CMK (cell line): ENCODE data around the gene IVD.

Experiments used
- DNase-seq: peaks from one replicate; pipeline ENCODE4 v3.0.0-alpha.2; 2010; ENCODE audit warnings: low read depth

IVD gene

DNA sequence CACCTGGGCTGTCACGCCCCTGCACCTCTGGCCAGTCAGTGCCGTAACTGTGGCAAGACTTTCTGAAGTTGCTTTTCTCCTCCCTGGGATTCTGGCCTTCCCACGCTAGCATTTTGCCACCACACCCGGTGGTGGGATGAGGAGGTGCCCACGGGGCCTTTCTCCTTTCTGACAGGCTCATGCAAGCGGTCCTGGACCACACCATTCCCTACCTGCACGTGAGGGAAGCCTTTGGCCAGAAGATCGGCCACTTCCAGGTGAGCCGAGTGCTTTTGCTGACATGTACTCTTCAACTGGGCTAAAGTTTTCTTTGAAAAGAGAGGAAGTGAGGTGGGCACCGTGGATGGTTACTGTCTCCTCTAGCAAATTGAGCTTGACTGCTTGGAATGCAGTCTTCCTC is 9.6 kb downstream of the IVD start:
- DNase-seq = no peak

DNA sequence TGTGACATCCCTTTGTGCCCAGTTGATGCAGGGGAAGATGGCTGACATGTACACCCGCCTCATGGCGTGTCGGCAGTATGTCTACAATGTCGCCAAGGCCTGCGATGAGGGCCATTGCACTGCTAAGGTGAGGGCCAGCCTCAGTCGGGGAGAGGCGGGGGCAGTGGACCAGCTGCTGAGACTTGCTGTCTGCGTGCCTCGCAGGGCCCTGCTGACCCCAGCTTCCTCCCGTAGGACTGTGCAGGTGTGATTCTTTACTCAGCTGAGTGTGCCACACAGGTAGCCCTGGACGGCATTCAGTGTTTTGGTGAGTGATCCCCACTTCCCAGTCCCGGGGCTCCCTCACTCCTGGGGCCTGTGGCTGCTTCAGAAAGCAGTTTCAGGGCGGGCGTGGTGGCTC is 10.5 kb downstream of the IVD start:
- DNase-seq = no peak

DNA sequence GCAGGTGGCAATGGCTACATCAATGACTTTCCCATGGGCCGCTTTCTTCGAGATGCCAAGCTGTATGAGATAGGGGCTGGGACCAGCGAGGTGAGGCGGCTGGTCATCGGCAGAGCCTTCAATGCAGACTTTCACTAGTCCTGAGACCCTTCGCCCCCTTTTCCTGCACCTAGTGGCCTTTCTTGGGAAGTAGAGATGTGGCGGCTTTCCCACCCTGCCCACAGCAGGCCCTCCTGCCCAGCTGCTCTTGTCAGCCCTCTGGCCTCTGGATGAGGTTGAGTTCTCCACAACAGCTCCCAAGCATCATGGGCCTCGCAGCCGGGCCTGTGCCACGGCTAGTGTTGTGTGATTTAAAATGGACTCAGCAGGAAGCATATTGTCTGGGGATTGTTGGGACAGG is 12.5 kb downstream of the IVD start:
- no peak for DNase-seq

DNA sequence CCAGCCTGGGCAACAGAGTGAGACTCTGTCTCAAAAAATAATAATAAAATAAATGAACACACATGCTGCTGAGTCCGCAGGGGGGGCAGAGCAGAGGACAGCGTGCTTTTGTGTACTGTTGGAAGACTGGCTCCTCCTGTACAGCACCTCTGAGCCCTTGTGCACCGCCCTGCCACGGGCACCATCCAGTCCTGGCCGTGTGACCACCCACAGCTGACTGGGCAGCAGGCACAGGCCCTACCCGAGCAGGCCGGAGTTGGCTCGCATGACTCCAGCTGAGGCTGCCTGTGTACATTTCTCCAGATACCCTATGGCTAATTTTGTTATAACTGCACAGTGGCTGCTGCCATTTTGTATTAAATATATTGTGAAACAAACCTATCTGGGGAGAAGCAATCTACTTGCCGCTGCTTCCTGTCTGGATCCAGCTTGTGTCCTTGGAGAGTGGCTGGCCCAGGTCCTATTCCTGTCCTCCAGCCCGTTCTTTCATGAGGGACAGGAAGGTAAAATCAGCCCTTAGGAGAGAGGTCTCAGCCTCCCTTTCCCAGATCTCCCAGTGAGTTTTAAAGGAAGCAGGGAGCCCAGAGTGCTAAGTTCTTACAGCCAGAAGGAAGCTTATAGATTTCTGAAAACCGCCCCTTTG is 14.6 kb downstream of the IVD start:
- DNase-seq = no peak

DNA sequence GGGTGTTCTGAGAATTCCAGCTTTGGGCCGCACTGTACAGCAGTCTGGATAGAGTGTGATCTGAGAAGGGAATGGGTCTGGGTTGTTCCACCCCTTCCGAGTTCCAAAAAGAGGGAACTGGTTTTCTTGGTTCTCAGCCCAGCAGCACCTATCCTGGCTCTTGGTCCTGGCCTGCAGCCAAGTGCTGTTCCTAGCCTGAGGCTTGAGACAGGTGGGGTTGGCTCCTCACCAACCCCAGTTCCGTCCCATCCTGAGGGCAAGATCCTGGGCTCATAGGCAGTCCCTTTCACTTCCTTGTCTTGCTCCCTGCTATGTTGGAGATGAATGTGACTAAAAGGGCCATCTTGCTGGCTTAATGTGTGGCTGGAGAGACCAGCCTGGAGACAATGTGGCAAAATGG is 15.2 kb downstream of the IVD start:
- DNase-seq = no peak

DNA sequence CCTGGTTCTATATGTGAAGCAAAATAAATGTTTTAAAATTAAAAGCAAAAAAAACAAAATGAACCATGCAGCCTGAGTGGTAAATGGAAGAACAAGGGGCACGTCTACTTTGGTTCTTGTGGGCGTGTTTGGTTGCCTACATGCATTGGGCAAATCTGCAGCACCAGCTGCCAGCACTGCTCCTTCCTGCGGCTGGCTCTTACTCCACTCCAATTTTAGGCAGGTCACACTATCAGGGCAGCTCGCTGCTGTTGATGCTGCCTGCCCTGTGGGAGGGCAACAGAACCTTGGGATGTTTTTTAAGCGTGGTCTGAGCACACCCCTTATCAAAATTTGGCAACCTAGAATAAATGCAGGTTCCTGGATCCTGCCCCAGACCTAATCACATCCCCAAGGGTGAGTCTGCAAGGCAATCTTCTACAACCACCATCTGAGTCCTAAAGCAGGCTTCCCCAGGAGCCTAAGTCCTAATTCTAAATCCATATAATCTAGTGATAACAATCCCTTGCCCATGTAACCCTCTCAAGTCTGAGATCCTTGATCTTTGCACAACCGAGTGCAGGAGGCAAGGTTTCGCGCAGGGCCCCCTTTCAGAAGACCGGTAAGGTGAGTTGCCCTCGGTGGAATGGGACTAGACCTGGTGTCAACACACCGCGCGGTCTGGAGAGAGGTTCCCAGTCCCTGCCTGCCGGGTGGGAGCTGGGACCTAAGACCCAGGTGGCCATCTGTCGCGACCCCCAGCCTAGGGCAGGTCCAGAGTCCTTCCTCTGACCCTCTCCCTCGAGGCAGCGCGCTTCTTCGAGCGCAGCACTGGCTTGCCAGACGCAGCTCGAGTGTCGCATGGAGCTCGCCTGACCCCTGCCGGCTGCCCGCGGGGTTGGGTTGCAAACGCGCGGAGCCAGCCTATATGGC is 15.9 kb downstream of the IVD start:
- DNase-seq = no peak

DNA sequence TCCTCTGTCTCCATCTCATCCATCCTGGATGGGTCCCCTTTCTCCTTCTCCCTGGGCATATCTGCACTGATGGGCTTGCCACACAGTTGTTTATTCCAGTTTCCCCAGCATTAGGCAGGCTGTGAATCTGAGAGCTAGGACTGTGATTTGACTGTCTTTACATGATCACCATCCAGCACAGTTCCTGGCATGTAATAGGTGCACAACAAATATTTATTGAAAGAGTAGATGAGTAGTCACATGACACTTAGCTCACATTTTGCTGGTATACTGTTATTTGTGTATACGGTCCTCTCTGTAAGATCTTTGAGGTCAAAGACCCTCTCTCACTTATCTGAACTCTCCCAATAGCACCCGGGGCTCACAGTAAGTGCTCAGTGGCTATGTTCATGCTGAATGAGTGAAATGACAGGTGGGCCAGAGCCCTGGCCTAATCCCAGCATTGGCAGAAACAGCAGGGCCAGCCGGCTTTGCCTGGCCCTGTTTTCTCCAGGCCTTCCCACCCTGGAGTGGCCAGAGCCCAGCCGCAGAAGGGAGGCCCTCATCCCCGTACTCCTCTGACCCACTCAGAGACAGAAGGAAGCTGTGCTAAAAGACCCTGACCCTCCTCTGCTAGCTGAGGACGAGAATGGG is 19.0 kb downstream of the IVD start:
- DNase-seq = no peak

DNA sequence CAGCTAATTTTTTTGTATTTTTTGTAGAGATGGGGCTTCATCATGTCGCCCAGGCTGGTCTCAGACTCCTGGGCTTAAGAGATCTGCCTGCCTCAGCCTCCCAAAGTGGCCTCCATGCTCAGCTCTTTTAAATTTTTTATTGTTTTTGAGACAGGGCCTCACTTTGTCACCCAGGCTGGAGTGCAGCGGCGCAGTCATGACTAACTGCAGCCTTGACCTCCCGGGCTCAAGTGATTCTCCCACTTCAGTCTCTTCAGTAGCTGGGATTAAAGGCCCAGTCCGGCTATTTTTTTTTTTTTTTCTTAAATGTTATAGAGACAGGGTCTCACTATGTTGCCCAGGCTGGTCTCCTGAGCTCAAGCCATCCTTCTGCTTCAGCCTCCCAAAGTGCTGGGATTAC is 20.1 kb downstream of the IVD start:
- no peak for DNase-seq

DNA sequence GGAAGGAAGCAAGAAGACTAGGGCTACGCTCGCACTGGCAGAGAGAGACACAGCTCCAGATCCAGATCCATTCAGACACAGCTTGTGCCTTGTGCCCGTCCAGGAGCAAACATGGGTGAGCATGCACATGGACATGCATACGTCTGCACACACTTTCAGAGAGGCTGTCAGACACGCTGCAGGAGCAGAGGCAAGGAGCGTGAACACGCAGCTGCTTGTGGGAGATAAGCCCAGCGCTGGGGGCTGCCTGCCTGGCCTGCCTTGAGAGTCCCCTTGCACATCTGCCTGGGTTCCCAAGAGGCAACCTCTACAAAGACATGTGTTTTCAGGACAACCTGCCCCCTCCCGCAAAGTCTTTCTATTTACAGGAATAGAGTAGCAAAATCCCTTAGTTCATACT is 21.6 kb downstream of the IVD start:
- DNase-seq = no peak

DNA sequence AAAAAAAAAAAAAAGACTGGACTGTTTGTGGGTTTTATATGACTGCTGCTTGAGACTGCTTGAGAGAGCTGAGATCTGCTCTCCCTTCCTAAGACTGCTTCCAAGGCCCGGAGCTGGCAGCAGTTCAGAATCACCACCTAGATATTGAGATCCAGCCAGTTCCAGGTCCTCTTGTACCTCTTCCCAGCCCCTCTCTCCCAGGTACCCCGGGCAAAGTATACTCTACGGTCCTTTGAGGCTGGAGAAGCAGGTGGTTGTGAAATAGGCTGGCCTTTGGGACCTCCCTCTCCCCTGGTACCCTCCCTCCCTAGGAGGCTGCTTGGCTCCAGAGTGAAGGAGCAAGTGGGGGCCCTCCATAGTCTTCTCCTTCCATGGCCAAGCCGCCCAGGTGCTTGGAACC is 22.6 kb downstream of the IVD start:
- no peak for DNase-seq

DNA sequence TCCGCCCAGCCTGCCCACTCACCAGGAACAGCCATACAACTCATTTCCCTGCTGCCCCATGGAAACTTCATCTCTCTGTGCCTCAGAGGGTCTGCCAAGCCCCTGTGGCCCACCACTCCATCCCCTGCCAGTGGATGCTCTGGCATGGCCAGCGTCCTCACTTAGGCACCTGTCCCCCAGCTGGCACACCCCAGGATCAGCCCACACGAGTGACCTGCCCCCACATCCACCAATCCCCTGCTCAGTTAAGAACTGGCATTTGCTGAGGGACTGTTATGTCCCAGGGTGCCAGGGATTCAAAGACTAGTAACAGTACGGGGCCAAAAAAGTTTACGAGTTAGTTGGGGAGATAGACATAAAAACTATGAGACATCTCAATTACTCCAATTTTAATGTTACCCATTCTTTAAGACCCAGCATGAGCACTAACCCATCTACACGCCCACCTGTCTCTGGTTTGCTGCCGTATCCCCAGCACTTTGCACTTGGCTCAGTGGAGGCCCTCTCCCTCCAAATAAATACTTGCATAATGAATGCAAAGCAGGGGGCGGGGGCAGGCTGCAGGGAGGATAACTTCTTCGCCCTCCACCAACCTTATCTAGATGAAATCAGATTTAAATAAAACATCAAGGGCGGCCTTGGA is 23.6 kb downstream of the IVD start:
- DNase-seq = no peak

DNA sequence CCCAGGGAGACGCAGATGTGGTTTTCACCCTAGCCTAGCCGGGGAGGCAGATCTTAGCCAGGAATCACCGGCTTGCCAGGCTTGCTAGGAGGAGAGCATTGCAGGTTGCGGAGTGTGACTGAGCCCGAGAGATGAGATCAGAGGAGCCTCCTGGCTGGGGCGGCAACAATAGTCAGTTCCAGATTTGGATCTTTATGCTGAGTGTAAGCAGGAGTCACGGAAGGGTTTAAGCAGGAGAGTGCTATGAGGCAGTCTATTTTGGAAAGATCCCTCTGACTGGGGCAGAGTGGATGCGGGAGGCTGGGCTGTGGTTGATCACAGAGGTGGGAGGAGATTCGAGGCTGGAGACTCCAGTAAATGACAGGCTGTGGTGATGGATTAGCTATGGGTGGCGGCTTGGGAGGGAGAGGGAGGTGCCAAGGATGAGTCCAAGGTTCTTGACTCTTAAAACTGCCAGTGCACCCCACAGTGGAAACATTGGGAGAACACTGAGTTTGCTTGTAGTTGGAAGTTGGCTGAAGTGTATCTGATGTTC is 24.7 kb downstream of the IVD start:
- no peak for DNase-seq

DNA sequence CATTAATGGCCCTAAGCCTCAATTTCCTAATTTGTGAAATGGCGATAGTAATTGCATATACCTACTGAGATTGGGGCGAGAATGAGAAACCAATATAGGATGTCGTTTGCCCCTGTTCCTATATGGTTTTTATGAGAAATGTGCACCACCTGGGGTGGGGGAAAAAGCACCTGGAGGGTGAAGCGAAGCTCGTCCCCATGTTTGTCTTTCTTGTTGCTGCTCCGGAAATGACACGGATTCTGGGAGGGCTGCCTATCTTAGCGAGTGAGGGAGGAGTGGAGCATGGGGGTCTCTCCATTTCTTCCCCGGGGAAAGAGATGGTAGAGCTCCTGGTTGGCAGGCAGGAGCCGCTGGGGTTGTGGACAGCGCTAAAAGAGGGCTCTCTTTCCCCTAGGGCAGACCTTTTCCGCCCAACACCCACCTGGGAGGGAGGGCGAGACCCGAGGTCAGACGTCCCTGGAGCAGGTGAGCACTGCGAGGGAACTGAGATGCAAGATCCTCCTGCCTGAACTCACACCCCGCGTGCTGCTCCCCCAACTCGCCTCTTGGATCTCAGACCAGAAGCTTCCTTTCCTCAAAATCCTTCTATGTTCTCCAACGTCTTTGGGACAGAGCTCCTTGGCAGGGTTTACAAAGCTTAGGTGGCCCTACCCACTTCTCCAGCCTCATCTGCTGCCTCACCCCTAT is 29.6 kb downstream of the IVD start:
- DNase-seq = no peak

DNA sequence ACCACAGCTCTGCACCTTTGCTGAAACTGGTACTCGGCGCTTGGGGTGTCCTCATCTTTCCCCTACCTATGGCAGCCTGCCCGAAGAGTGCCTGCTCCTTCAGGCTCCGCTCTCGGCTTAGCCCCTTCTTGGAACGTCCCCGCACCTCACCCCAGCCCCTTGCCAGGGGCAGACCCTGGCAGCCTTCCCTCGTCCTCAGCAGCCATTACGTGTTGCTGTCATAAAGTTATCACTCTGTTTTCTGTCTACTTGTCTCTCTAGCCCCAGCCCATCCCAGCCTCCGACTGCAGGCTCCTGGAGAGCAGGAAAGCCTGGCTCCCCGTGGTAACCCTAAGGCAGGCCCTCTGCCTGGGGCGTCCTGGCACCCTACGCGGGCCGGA is 30.1 kb downstream of the IVD start:
- no peak for DNase-seq

DNA sequence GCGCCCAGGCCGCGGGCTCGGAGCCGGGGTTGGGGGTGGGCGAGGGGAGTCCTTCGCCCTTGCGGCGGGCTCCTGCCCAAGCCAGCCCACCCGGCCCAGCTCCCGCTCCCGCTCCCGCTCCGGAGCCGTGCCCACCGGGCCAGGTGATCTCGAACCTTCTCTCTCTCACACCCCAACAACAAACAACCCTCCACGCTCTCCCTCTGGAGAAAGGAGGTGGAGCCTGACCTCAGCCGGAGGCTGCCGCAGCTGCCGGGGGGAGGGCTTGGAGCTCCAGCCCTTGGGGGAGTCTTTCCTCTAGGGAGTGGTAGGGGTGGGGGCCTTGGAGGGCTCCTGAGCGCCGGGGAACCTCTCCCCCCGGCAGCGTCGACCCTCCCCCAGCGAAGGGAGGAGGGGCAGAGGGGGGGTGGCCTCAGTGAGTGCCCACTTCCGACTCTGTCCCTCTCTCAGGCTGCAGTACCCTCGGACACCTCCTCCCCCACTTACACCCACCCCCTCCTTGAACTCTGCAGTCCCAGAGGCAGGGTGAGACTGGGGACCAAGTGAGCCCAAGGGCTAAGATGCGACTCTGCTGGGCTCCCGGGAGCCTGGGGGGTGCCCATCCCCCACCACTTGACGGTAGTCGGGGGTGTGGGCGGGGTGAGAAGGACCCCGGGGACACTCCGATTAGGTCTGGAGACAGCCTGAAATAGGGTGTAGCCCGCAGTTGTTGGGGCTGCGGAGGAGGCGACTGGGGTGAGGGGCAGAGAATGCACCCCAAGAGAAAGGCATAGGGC is 30.7 kb downstream of the IVD start:
- DNase-seq = no peak

DNA sequence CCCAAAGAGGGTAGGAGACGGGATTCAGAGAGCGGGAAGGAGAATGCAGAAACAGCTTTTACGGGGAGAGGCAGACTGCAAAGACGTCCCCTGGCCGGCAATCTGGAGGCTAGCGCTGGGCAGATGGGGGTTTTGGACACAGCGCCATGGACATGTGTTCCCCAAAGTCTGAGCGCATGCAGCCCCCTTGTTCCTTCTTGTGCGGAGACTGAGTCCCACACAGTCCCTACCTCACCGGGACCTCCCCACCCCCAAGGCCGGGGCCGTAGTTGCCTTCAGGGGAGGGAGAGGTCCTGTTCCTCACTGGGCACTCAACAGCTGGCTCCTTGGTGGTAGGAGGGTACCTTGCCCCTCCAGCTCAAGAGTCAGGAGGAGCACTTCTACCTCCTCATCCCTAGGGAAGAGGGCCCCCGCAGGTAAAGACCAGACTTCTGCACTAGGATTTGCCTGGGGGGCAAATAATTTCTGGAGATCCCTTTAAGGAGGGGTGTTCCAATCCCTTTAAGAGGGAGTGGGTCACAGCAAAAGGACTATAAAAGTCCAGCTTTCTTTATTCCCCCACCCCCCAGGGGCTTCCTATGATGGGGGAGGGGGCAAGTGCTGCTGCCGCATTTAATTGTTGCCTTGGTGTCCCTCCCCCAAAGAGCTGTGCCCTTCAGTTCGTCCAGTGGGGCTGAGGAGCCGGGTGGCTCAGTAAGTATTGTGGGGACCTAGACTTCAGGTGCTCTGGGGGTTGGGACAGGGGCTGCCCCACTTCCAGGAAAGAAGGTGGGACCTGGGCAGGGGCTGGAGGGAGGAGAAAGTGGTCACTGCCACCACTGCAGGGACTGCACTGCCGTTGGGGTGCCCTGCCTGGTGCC is 31.5 kb downstream of the IVD start:
- no peak for DNase-seq

DNA sequence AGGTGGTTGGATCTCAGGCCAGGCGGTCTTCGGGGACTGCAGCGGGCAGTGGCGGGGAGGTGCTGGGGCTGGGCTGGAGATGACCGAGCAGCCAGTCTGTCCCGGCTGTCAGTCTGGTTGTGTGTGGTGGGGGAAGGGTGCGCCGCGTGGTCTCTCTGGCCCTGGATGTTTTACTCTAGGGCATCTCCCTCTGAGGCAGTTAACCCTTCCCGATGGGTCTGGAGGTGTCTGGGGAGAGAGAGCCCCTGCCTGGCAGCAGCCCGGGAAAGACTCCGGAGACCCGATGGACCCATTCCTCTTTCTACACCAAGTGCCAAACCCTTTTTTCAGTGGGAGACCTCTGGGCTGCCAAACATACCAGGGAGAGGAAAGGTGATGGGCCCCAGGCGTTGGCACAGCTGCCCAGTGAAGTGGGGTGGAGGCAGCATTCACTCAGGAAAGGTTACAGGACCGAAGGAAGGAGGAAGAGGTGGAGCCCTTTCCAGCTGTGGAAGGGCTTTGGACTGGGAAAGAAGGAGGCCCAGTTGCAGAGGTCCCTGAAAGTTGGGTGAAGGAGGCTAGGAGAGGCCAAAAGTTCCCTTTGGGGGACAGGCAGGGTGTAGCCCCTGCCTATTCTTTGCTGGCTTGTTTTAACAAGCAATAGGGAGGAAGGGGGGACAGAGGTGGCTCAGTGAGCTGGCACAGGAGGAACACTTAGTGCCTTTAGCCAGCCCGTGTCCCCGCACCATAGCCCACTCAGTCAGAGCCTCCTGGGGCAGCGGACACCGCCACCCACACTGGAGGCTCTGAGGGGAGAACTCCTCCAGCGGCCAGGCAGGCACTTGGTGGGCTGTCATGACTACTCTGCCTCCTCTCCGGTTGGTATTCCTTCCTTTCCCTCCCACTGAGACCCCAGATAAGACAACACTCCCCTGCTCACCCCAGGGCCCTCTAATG is 32.4 kb downstream of the IVD start:
- DNase-seq = no peak

DNA sequence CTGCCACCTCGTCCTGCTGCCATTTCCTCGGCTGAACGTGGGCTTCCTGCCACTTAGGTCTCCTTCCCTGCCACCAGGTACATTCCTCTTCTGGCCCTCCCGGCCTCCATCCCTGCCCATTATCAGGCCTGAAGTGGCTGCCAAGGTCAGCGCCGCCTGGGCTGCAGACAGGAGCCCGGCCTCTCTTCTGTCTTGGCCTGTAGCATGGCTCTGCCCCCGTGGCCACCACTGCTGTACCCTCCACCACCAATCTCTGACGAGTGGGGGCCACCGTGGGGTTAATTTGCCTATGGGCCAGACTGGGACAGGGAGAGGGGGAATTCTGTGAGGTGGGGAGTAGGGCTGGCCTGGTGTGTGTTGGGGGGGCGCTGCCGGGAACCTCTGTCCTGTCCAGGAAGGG is 33.1 kb downstream of the IVD start:
- no peak for DNase-seq

DNA sequence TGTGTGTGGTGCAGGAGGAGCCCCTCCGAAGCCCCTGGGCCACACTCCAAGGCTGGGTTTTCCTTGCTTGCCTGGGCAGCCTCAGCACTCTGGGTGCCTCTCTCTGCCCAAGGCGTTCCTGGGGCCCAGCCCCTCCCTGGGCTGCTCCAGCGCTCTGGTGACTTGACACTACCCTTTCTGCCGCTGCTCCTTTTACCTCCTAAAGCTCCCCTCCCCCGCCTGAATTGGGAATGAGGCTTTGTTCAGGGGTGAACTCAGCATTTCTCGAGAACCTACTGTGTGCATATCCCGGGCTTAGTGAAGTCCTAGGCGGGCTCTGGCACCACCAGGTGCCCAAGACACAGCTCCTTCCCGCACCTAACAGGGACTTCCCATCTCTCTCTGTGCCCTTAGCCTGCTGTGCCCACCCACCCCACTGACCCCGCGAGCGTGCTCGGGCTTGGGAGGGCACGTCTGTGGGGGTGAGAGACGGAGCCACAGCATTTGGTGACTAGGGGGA is 33.9 kb downstream of the IVD start:
- DNase-seq = no peak
